Pancreas (tissue), 10 donors: ENCODE results near the gene RER1. TPM values are rescaled to one million over a fixed set of nuclear protein-coding genes. Genes with fewer than 3 reads are reported as not detected.

Experiments
- ATAC-seq, 4 donors: fragments of 200-7000 bp; cut with Tn5 transposase; one replicate each; pipeline versions ENCODE4 v1.8.0 to v1.9.1; 2020; ENCODE audit warnings: mild to moderate bottlenecking in 4 of 4, moderate library complexity in 4 of 4
- DNase-seq, 6 donors: peaks; one replicate each; pipeline ENCODE4 v3.0.0-alpha.2; 2020
- FAIRE-seq: peaks from 2 replicates; lab custom pipeline; 2012; peaks lifted over from hg19 to GRCh38; lab: Jason Lieb, UNC
- H3K27ac ChIP-seq, 4 donors: fragments of 200-600 bp; sonication (generic); 1 replicate in 3 of 4; 2 replicates in 1 of 4; pipeline versions ENCODE4 v1.5.0 to v1.8.0; 2020
- H3K27me3 ChIP-seq, 4 donors: fragments of 200-600 bp; one replicate each; pipeline ENCODE4 v1.8.0; 2021
- H3K36me3 ChIP-seq, 3 donors: fragments of 200-600 bp; sonication (generic) in 1 of 3; one replicate each; pipeline versions ENCODE4 v1.5.0 to v1.8.0; 2020 to 2021
- H3K4me1 ChIP-seq, 3 donors: fragments of 200-600 bp; one replicate each; pipeline ENCODE4 v1.8.0; 2021
- H3K4me3 ChIP-seq, 4 donors: fragments of 200-600 bp; sonication (generic) in 2 of 4; one replicate each; pipeline versions ENCODE4 v1.5.0 to v1.8.0; 2020 to 2021
- H3K9me3 ChIP-seq, 4 donors: fragments of 200-600 bp; one replicate each; pipeline ENCODE4 v1.8.0; 2021
- CTCF ChIP-seq, 4 donors: fragments of 200-600 bp; sonication (generic) in 3 of 4; IDR thresholded peaks; one replicate each; pipeline versions ENCODE4 v1.5.0 to v1.8.0; 2021; ENCODE audit warnings: antibody characterized with exemption in 4 of 4
- WGBS, 2 donors: extraction: QIAGEN DNeasy Blood & Tissue Kit; methylation state at CpG; one replicate each; pipeline ENCODE4 v1.1.7; 2013; 5-methylcytosine and 5-hydroxymethylcytosine counted together
- intact Hi-C, 3 donors: fragments of 100-400 bp; cut with DNase I; formaldehyde crosslinking; loops; one replicate each; pipeline versions ENCODE4 v1.11.1 to v1.14.2; 2022
- polyA plus RNA-seq, 2 donors: library from polyadenylated mRNA; stranded (reverse); fragments of 200-250 nt; gene quantifications; one replicate each; pipeline ENCODE4 v1.2.3, GENCODE V29; 2013
- total RNA-seq, 6 donors: library from RNA; stranded (reverse); fragmentation: NEBNext Ultra II Directional in 4 of 6; extraction: Animal tissue kit (Norgen Biotek cat#: 25700) in 4 of 6; gene quantifications; one replicate each; pipeline versions ENCODE4 v1.2.1 to v1.2.4, GENCODE V29; 2021 to 2023
- donor health status: healthy with polysubstance abuse.
- donor health status: DM: no; HTN: no; CAD: no; lungs with moderate emphysema.
- donor health status: DM: no; HTN: no; CAD: no.
- donor health status: control.
- donor health status: control.
- donor health status: Bipolar disorder and iron deficiency.
- donor health status: DM: yes; HTN: yes; CAD: no.
- donor health status: DM: no; HTN: no; CAD: no.
- donor health status: DM: no; HTN: no; CAD: no.
- donor health status: DM: yes; HTN: yes; CAD: no.

RER1 gene
- total and polyA plus RNA-seq, 8 donors = 54.8 to 84.2 (median 70.6) TPM

GRCh38 chr1:2452201-2452931, 60.7 kb downstream of the RER1 start:
- no peaks in the 10 kb centered on the region for H3K36me3 ChIP-seq
- ATAC-seq (no peak), DNase-seq (no peak), FAIRE-seq (no peak)
- H3K4me3 ChIP-seq = no peak overlapping the region
- no peaks in the 10 kb centered on the region for H3K9me3 ChIP-seq
- H3K27ac ChIP-seq = no peak overlapping the region
- WGBS, 2 donors = 33 to 45% methylated on average over 19 to 21 of the region's 21 CpGs
- intact Hi-C loops = no loop called here
- H3K27me3 ChIP-seq = no peaks in the 10 kb centered on the region
- H3K4me1 ChIP-seq = no peaks in the 10 kb centered on the region
- no peak for TF ChIP-seq CTCF (IDR thresholded peaks at IDR 0.05)

GRCh38 chr1:2452932-2453315, 61.3 kb downstream of the RER1 start:
- Histone ChIP-seq H3K36me3 (no peaks in the 10 kb centered on the region), H3K27ac (no peak overlapping the region), H3K27me3 (no peaks in the 10 kb centered on the region), H3K4me1 (no peaks in the 10 kb centered on the region), H3K9me3 (no peaks in the 10 kb centered on the region), H3K4me3 (no peak overlapping the region)
- WGBS, 2 donors = 57 to 68% methylated on average over 18 to 19 of the region's 19 CpGs
- FAIRE-seq = no peak
- intact Hi-C loops = no loop called here
- ATAC-seq = no peak
- DNase-seq = no peak
- no peak for TF ChIP-seq CTCF (IDR thresholded peaks at IDR 0.05)

GRCh38 chr1:2454227-2454626, 62.6 kb downstream of the RER1 start:
- ATAC-seq (no peak), DNase-seq (no peak), FAIRE-seq (no peak)
- 52 to 66% methylated on average over 10 of the region's 10 CpGs for WGBS, 2 donors
- H3K9me3 ChIP-seq = no peaks in the 10 kb centered on the region
- no peak overlapping the region for H3K4me3 ChIP-seq
- H3K36me3 ChIP-seq = no peaks in the 10 kb centered on the region
- H3K4me1 ChIP-seq = no peaks in the 10 kb centered on the region
- H3K27me3 ChIP-seq = no peaks in the 10 kb centered on the region
- intact Hi-C loops = no loop called here
- no peak overlapping the region for H3K27ac ChIP-seq
- no peak for TF ChIP-seq CTCF (IDR thresholded peaks at IDR 0.05)

Other genes starting within 250 kb of the RER1 start
- 10 to 100 TPM; 17.2 to 35.9 (median 22.3) TPM for gene FAAP20, start 197.1 kb upstream of the RER1 start, total RNA-seq
- 10 to 100 TPM; 56.1 to 75.6 TPM for gene FAAP20, start 197.1 kb upstream of the RER1 start, polyA plus RNA-seq
- gene SKI, start 163.5 kb upstream of the RER1 start, total RNA-seq = 10 to 100 TPM; 11.0 to 27.9 (median 16.2) TPM
- gene SKI, start 163.5 kb upstream of the RER1 start, polyA plus RNA-seq = 10 to 100 TPM in 1 of 2 donors, 1 to 10 TPM in 1; 8.6 to 12.1 TPM
- 1 to 10 TPM; 4.7 to 8.9 (median 5.2) TPM for gene MORN1, start 287 bp upstream of the RER1 start, total RNA-seq
- gene MORN1, start 287 bp upstream of the RER1 start, polyA plus RNA-seq = 1 to 10 TPM; 5.2 to 9.3 TPM
- gene PEX10, start 20.7 kb downstream of the RER1 start, total RNA-seq = 10 to 100 TPM; 10.1 to 14.8 (median 10.7) TPM
- gene PEX10, start 20.7 kb downstream of the RER1 start, polyA plus RNA-seq = 10 to 100 TPM; 16.3 to 16.8 TPM
- gene PLCH2, start 84.4 kb downstream of the RER1 start, total RNA-seq = 1 to 10 TPM in 5 of 6 donors, under 1 TPM in 1; 0.79 to 4.0 (median 3.0) TPM
- 100 to 1,000 TPM in 1 of 2 donors, 10 to 100 TPM in 1; 86.4 to 163 TPM for gene PLCH2, start 84.4 kb downstream of the RER1 start, polyA plus RNA-seq
- 10 to 100 TPM in 2 of 6 donors, 1 to 10 TPM in 4; 9.7 to 17.1 (median 10.0) TPM for gene PANK4, start 134.8 kb downstream of the RER1 start, total RNA-seq
- 10 to 100 TPM; 20.7 to 26.4 TPM for gene PANK4, start 134.8 kb downstream of the RER1 start, polyA plus RNA-seq
- under 1 TPM in 3 of 6 donors, not detected in 3; 0.12 to 0.25 (median 0.19) TPM for gene HES5, start 138.4 kb downstream of the RER1 start, total RNA-seq
- gene HES5, start 138.4 kb downstream of the RER1 start, polyA plus RNA-seq = under 1 TPM in 1 of 2 donors, not detected in 1; 0.07 TPM
- gene TNFRSF14, start 164.5 kb downstream of the RER1 start, total RNA-seq = 10 to 100 TPM; 10.3 to 37.2 (median 19.0) TPM
- 100 to 1,000 TPM; 120 to 124 TPM for gene TNFRSF14, start 164.5 kb downstream of the RER1 start, polyA plus RNA-seq
- 10 to 100 TPM in 4 of 6 donors, 1 to 10 TPM in 2; 3.3 to 16.4 (median 10.8) TPM for gene PRXL2B, start 194.9 kb downstream of the RER1 start, total RNA-seq
- 10 to 100 TPM; 12.1 to 13.4 TPM for gene PRXL2B, start 194.9 kb downstream of the RER1 start, polyA plus RNA-seq
- gene MMEL1, start 241.2 kb downstream of the RER1 start, total RNA-seq = 1 to 10 TPM in 5 of 6 donors, under 1 TPM in 1; 0.39 to 3.1 (median 2.2) TPM
- 1 to 10 TPM; 7.6 to 8.7 TPM for gene MMEL1, start 241.2 kb downstream of the RER1 start, polyA plus RNA-seq